GM12878 (cell line): ENCODE results near the gene CTNNA2. TPM values are rescaled to one million over a fixed set of nuclear protein-coding genes. Genes with fewer than 3 reads are reported as not detected.

ENCODE experiments used
- ATAC-seq: fragments of 200-7000 bp; cut with Tn5 transposase; 3 replicates; pipeline ENCODE4 v1.9.1; 2020; ENCODE audit warnings: mild to moderate bottlenecking, moderate library complexity
- BruUV-seq: library from RNA; stranded (reverse); fragments of 400-500 nt; replicated peaks from 2 replicates; lab custom pipeline; 2021; lab: Mats Ljungman, UMichigan
- CTCF ChIA-PET: fragments of 300-600 bp; sonication (Branson Sonifier 250); formaldehyde crosslinking; extraction: SDS; loops from one replicate; lab custom pipeline; 2021; ENCODE audit warnings: inconsistent platforms; lab: Yijun Ruan, JAX
- POLR2A ChIA-PET: fragments of 350-600 bp; formaldehyde crosslinking; extraction: SDS; loops from one replicate; lab custom pipeline; 2021; ENCODE audit warnings: inconsistent platforms; lab: Charles Lee
- RAD21 ChIA-PET: fragments of 300-600 bp; sonication (Branson Sonifier 250); formaldehyde crosslinking; loops from one replicate; lab custom pipeline; 2023; ENCODE audit warnings: antibody characterized with exemption; ENCODE audit not compliant: unreplicated experiment; lab: Charles Lee
- SMC1A ChIA-PET: fragments of 300-600 bp; sonication (Branson Sonifier 250); formaldehyde crosslinking; loops from one replicate; lab custom pipeline; 2023; ENCODE audit not compliant: unreplicated experiment, uncharacterized antibody; lab: Charles Lee
- DNase-seq: peaks from one replicate; pipeline ENCODE4 v3.0.0-alpha.2; 2011; ENCODE audit warnings: low read depth, low spot score
- FAIRE-seq: peaks from 3 replicates; lab custom pipeline; 2011; peaks lifted over from hg19 to GRCh38; lab: Jason Lieb, UNC
- H2AFZ ChIP-seq: 2 replicates; pipeline ENCODE4 v1.6.0; 2011; ENCODE audit warnings: low read depth, low read length, control low read depth; ENCODE audit not compliant: control insufficient read depth
- H3K27ac ChIP-seq: 2 replicates; pipeline ENCODE4 v1.5.1; 2011; ENCODE audit warnings: control low read depth; ENCODE audit not compliant: control insufficient read depth, insufficient read depth
- H3K27me3 ChIP-seq, 2 experiments: replicated peaks in 1 of 2; 2 replicates each; pipeline versions ENCODE4 v1.6.0 to v1.6.1; 2011; ENCODE audit warnings: low read length in 1 of 2; ENCODE audit not compliant: control insufficient read depth in 2 of 2, insufficient read depth in 2 of 2
- H3K36me3 ChIP-seq, 2 experiments: 2 replicates each; pipeline ENCODE4 v1.5.1; 2011; ENCODE audit warnings: low read length in 1 of 2; ENCODE audit not compliant: control insufficient read depth in 2 of 2, insufficient read depth in 2 of 2
- H3K4me1 ChIP-seq: 2 replicates; pipeline ENCODE4 v1.6.1; 2011; ENCODE audit warnings: mild to moderate bottlenecking, low read length, moderate library complexity, mixed read lengths; ENCODE audit not compliant: control insufficient read depth, insufficient read depth
- H3K4me2 ChIP-seq: 2 replicates; pipeline ENCODE4 v1.6.0; 2011; ENCODE audit warnings: control low read depth; ENCODE audit not compliant: control insufficient read depth, insufficient read depth
- H3K4me3 ChIP-seq: fragments of 200-600 bp; sonication (generic); 2 replicates; pipeline ENCODE4 v1.5.1; 2016
- H3K79me2 ChIP-seq: 2 replicates; pipeline ENCODE4 v1.6.0; 2011; ENCODE audit warnings: low read length; ENCODE audit not compliant: control insufficient read depth, insufficient read depth
- H3K9ac ChIP-seq: 2 replicates; pipeline ENCODE4 v1.8.0; 2011; ENCODE audit warnings: low read length, control low read depth, mixed read lengths; ENCODE audit not compliant: control insufficient read depth, insufficient read depth
- H3K9me3 ChIP-seq: replicated peaks from 3 replicates; pipeline ENCODE4 v1.5.1; 2011; ENCODE audit warnings: mild to moderate bottlenecking, low read length; ENCODE audit not compliant: control insufficient read depth, insufficient read depth
- H4K20me1 ChIP-seq: 2 replicates; pipeline ENCODE4 v1.6.0; 2011; ENCODE audit not compliant: control insufficient read depth, insufficient read depth
- CBX3 ChIP-seq: fragments of 200-600 bp; sonication (generic); IDR thresholded peaks from 2 replicates; pipeline ENCODE4 v1.6.1; 2016; ENCODE audit warnings: low read depth, borderline replicate concordance
- MYB ChIP-seq: fragments of 150-350 bp; IDR thresholded peaks from 2 replicates; pipeline ENCODE4 v1.6.1; 2014; ENCODE audit warnings: mild to moderate bottlenecking, low read depth, low read length, borderline replicate concordance
- NFXL1 ChIP-seq: fragments of 450-650 bp; IDR thresholded peaks from 2 replicates; pipeline ENCODE4 v1.6.1; 2017; ENCODE audit warnings: antibody characterized with exemption, mild to moderate bottlenecking, borderline replicate concordance
- POU2F2 ChIP-seq: IDR thresholded peaks from 3 replicates; pipeline ENCODE4 v1.6.1; 2011; ENCODE audit warnings: low read depth, mild to moderate bottlenecking, low read length, borderline replicate concordance
- TCF12 ChIP-seq: IDR thresholded peaks from 2 replicates; pipeline ENCODE4 v1.6.1; 2011; ENCODE audit warnings: low read depth, mild to moderate bottlenecking, low read length
- WGBS: methylation state at CpG from one replicate; pipeline ENCODE4 v1.1.6; 2016; ENCODE audit warnings: low lambda C conversion rate; ENCODE audit not compliant: insufficient replicate concordance, insufficient coverage; ENCODE audit errors: missing lambda C conversion rate; 5-methylcytosine and 5-hydroxymethylcytosine counted together
- in situ Hi-C: fragments of 300-500 bp; cut with MboI; formaldehyde crosslinking; loops from 9 replicates; pipeline ENCODE4 v1.14.3; 2018; ENCODE audit warnings: mixed read lengths
- intact Hi-C: fragments of 100-400 bp; cut with micrococcal nuclease; formaldehyde crosslinking; loops from one replicate; pipeline ENCODE4 v1.14.2; 2022; ENCODE audit not compliant: unreplicated experiment
- polyA plus RNA-seq, 11 experiments: library from polyadenylated mRNA; depleted of rRNA in 4 of 11; unstranded in 6 of 11; stranded (reverse) in 5 of 11; fragments of >200 nt; fragmentation: Nextera tagmentation in 4 of 11; fragmentation: Illumina TruSeq in 1 of 11; extraction: Ambion mirVana in 4 of 11; extraction: Trizol in 1 of 11; gene quantifications; 1 replicate in 1 of 11; 2 replicates in 10 of 11; pipeline versions ENCODE4 v1.2.1 to v1.2.3, GENCODE V29; 2011 to 2016; ENCODE audit warnings: inconsistent platforms in 2 of 11, missing spikeins in 2 of 11, low read depth in 1 of 11
- total RNA-seq, 4 experiments: library from RNA; depleted of rRNA in 3 of 4; stranded (reverse); fragments of >200 nt in 3 of 4; fragmentation: Illumina TruSeq in 1 of 4; extraction: Trizol in 1 of 4; gene quantifications; 2 replicates each; pipeline versions ENCODE4 v1.2.1 to v1.2.3, GENCODE V29; 2013 to 2021
- TF ChIP-seq, protein P1 (sequence below): fragments of 450-650 bp; formaldehyde crosslinking; IDR thresholded peaks from 2 replicates; pipeline ENCODE4 v1.4.0; 2020; ENCODE audit warnings: mild to moderate bottlenecking, moderate library complexity

The CTNNA2 gene
- total and polyA plus RNA-seq, 10 of the 15 experiments (the other 5 are each of a cell fraction or from before 2014, with no cell fraction given) = 2.4 to 36.2 (median 6.6) TPM

DNA sequence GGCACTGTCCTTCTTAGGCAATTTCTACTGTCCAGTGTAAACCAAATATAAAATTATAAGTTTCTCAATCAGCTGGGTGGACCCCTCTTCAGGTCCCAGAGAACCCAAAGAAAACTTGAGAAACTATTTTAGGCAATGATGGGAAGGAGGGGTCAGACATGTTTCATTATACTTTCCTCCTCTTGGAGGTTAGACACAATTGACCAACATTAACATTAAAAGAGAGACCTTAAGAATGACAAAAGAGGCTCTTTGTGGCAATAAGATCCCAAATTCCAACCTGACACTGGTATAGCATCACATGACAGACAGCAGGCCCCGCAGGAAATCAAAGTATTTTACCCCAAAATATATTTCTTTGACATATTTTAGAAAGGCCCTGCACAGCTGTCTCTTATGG is 718.6 kb downstream of the CTNNA2 start (continued):
- no peak for TF ChIP-seq NFXL1

DNA sequence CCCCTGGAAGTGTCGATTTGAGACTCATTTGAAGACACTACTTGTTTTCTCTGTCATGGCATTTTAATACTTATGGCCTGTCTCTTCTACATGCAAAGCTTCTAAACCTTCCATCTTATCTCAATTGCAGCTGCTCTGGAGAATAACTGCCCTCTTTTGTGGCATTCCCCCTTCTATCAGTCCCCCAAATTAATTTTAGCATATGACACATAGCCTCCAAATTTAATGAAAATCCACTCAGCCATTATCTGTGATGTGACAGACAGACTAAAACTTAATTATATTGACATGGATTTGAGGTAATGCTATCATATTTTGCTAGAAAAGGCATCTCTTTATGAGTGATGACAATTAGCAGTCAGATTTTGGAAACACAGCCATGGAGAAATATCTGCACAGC is 720.5 kb downstream of the CTNNA2 start:
- intact Hi-C loops (loop anchor here (10.0 kb wide), 1 partner anchor 159 kb away; no protein-coding TSS in a partner anchor), in situ Hi-C loops (no loop called here)
- Histone ChIP-seq H3K4me2 (no peak overlapping the region), H3K27me3 (no peaks in the 10 kb centered on the region), H3K27ac (no peak overlapping the region), H4K20me1 (no peaks in the 10 kb centered on the region), H2AFZ (no peak overlapping the region), H3K36me3 (no peaks in the 10 kb centered on the region), H3K79me2 (no peaks in the 10 kb centered on the region), H3K4me3 (no peak overlapping the region), H3K4me1 (no peaks in the 10 kb centered on the region), H3K9me3 (no peaks in the 10 kb centered on the region), H3K9ac (no peak overlapping the region)
- no peak for ATAC-seq
- ChIA-PET POLR2A (no interaction called here), RAD21 (no interaction called here), CTCF (interaction anchor here (0.7 kb wide), 1 partner anchor 822 kb away, joined by 3 read pairs; no protein-coding TSS in a partner anchor), SMC1A (no interaction called here)
- FAIRE-seq = no peak
- TF ChIP-seq TCF12 = no peak
- TF ChIP-seq POU2F2 = no peak
- TF ChIP-seq MYB = no peak
- TF ChIP-seq CBX3 = no peak
- TF ChIP-seq, protein P1, sequence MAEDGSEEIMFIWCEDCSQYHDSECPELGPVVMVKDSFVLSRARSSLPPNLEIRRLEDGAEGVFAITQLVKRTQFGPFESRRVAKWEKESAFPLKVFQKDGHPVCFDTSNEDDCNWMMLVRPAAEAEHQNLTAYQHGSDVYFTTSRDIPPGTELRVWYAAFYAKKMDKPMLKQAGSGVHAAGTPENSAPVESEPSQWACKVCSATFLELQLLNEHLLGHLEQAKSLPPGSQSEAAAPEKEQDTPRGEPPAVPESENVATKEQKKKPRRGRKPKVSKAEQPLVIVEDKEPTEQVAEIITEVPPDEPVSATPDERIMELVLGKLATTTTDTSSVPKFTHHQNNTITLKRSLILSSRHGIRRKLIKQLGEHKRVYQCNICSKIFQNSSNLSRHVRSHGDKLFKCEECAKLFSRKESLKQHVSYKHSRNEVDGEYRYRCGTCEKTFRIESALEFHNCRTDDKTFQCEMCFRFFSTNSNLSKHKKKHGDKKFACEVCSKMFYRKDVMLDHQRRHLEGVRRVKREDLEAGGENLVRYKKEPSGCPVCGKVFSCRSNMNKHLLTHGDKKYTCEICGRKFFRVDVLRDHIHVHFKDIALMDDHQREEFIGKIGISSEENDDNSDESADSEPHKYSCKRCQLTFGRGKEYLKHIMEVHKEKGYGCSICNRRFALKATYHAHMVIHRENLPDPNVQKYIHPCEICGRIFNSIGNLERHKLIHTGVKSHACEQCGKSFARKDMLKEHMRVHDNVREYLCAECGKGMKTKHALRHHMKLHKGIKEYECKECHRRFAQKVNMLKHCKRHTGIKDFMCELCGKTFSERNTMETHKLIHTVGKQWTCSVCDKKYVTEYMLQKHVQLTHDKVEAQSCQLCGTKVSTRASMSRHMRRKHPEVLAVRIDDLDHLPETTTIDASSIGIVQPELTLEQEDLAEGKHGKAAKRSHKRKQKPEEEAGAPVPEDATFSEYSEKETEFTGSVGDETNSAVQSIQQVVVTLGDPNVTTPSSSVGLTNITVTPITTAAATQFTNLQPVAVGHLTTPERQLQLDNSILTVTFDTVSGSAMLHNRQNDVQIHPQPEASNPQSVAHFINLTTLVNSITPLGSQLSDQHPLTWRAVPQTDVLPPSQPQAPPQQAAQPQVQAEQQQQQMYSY = no peak
- BruUV-seq = no TSS peak
- 6% methylated on average over 1 of the region's 1 CpG for WGBS
- no peak for DNase-seq
